MM.1S (cell line): ENCODE results near the gene CSGALNACT2.

Experiments
- DNase-seq: peaks from one replicate; pipeline ENCODE4 v3.0.0-alpha.2; 2015
- H2AFZ ChIP-seq: fragments of 300-600 bp; sonication (generic); 2 replicates; pipeline ENCODE4 v1.6.0; 2016; ENCODE audit warnings: antibody characterized with exemption, low read length
- H3F3A ChIP-seq: fragments of 300-600 bp; sonication (generic); 2 replicates; pipeline ENCODE4 v1.6.1; 2016; ENCODE audit warnings: mild to moderate bottlenecking, antibody characterized with exemption, low read length, moderate library complexity, mixed read lengths; ENCODE audit not compliant: insufficient read depth
- H3K27ac ChIP-seq: fragments of 300-600 bp; sonication (generic); 2 replicates; pipeline ENCODE4 v1.5.1; 2016; ENCODE audit warnings: mild to moderate bottlenecking, low read length
- H3K27me3 ChIP-seq: fragments of 300-600 bp; sonication (generic); replicated peaks from 2 replicates; pipeline ENCODE4 v1.6.0; 2016; ENCODE audit warnings: low read length; ENCODE audit not compliant: insufficient read depth
- H3K36me3 ChIP-seq: fragments of 300-600 bp; sonication (generic); replicated peaks from 2 replicates; pipeline ENCODE4 v1.6.1; 2016; ENCODE audit warnings: mild to moderate bottlenecking, low read length, mixed read lengths; ENCODE audit not compliant: insufficient read depth
- H3K4me1 ChIP-seq: fragments of 300-600 bp; sonication (generic); 2 replicates; pipeline ENCODE4 v1.6.1; 2016; ENCODE audit warnings: low read length, mixed read lengths
- H3K4me2 ChIP-seq: fragments of 300-600 bp; sonication (generic); 2 replicates; pipeline ENCODE4 v1.6.0; 2016; ENCODE audit warnings: low read depth, low read length
- H3K4me3 ChIP-seq: fragments of 300-600 bp; sonication (generic); 2 replicates; pipeline ENCODE4 v1.5.1; 2016; ENCODE audit warnings: low read length, mixed read lengths
- H3K79me2 ChIP-seq: fragments of 300-600 bp; sonication (generic); 2 replicates; pipeline ENCODE4 v1.6.1; 2016; ENCODE audit warnings: mixed run types, low read length, mixed read lengths
- H3K9ac ChIP-seq: fragments of 300-600 bp; sonication (generic); 2 replicates; pipeline ENCODE4 v1.6.1; 2016; ENCODE audit warnings: low read length, mixed read lengths
- H3K9me2 ChIP-seq: fragments of 300-600 bp; sonication (generic); replicated peaks from 2 replicates; pipeline ENCODE4 v1.6.1; 2016; ENCODE audit warnings: mild to moderate bottlenecking, low read length, mixed read lengths; ENCODE audit not compliant: insufficient read depth
- H3K9me3 ChIP-seq: fragments of 300-600 bp; sonication (generic); replicated peaks from 2 replicates; pipeline ENCODE4 v1.6.1; 2016; ENCODE audit warnings: mild to moderate bottlenecking, low read length, mixed read lengths; ENCODE audit not compliant: insufficient read depth
- H4K20me1 ChIP-seq: fragments of 300-600 bp; sonication (generic); 2 replicates; pipeline ENCODE4 v1.6.1; 2016; ENCODE audit warnings: mild to moderate bottlenecking, low read length, moderate library complexity, mixed read lengths; ENCODE audit not compliant: insufficient read depth
- CTCF ChIP-seq: fragments of 300-600 bp; sonication (generic); IDR thresholded peaks from 2 replicates; pipeline ENCODE4 v1.5.1; 2016; ENCODE audit warnings: antibody characterized with exemption, low read length, mixed read lengths
- EZH2 ChIP-seq: fragments of 300-600 bp; sonication (generic); optimal IDR thresholded peaks from 2 replicates; pipeline ENCODE3; 2017; ENCODE audit warnings: low read depth, mild to moderate bottlenecking, antibody characterized with exemption, low read length, mixed read lengths
- EZH2phosphoT487 ChIP-seq: fragments of 300-600 bp; sonication (generic); IDR thresholded peaks from 2 replicates; pipeline ENCODE4 v1.6.1; 2018; ENCODE audit warnings: antibody characterized with exemption, low read length

CSGALNACT2 gene

GRCh38 chr10:43214071-43214955 is 76.1 kb downstream of the CSGALNACT2 start:
- Histone ChIP-seq H3K79me2 (no peaks in the 10 kb centered on the region), H3K4me3 (no peak overlapping the region), H3K4me2 (no peak overlapping the region), H3K4me1 (peaks cover 10% of the 10 kb centered on the region), H3F3A (no peaks in the 10 kb centered on the region), H2AFZ (no peak overlapping the region), H3K27me3 (no peaks in the 10 kb centered on the region), H3K9me2 (no peaks in the 10 kb centered on the region), H3K9me3 (no peaks in the 10 kb centered on the region), H3K27ac (no peak overlapping the region), H4K20me1 (no peaks in the 10 kb centered on the region), H3K9ac (no peak overlapping the region), H3K36me3 (no peaks in the 10 kb centered on the region)
- DNase-seq = no peak
- TF ChIP-seq CTCF = no peak
- TF ChIP-seq EZH2 = no peak

GRCh38 chr10:43214956-43215561 is 76.8 kb downstream of the CSGALNACT2 start:
- no peaks in the 10 kb centered on the region for H3K36me3 ChIP-seq
- no peak overlapping the region for H3K4me3 ChIP-seq
- no peaks in the 10 kb centered on the region for H3K79me2 ChIP-seq
- DNase-seq = no peak
- H4K20me1 ChIP-seq = no peaks in the 10 kb centered on the region
- no peaks in the 10 kb centered on the region for H3K9me2 ChIP-seq
- H3K4me1 ChIP-seq = peaks cover 10% of the 10 kb centered on the region
- no peaks in the 10 kb centered on the region for H3K27me3 ChIP-seq
- H2AFZ ChIP-seq = peak overlapping the region; percentile 31; the same call in 1 of the 2 replicates
- TF ChIP-seq CTCF (no peak), EZH2 (no peak), EZH2phosphoT487 (no peak)
- no peak overlapping the region for H3K27ac ChIP-seq
- H3F3A ChIP-seq = no peaks in the 10 kb centered on the region
- no peaks in the 10 kb centered on the region for H3K9me3 ChIP-seq
- H3K9ac ChIP-seq = no peak overlapping the region
- H3K4me2 ChIP-seq = peak overlapping the region; percentile 45; the same call in 1 of the 2 replicates

GRCh38 chr10:43215758-43216455 is 77.7 kb downstream of the CSGALNACT2 start:
- H3K9me3 ChIP-seq = no peaks in the 10 kb centered on the region
- H3K4me2 ChIP-seq = 0 out of 2 replicates have a peak overlapping the region, but pooled peaks have one; percentile 45
- H2AFZ ChIP-seq = 0 out of 2 replicates have a peak overlapping the region, but pooled peaks have one; percentile 31
- H4K20me1 ChIP-seq = no peaks in the 10 kb centered on the region
- H3K36me3 ChIP-seq = no peaks in the 10 kb centered on the region
- H3K9ac ChIP-seq = no peak overlapping the region
- H3K79me2 ChIP-seq = no peaks in the 10 kb centered on the region
- no peak overlapping the region for H3K27ac ChIP-seq
- no peak overlapping the region for H3K4me3 ChIP-seq
- H3K27me3 ChIP-seq = no peaks in the 10 kb centered on the region
- no peaks in the 10 kb centered on the region for H3F3A ChIP-seq
- H3K9me2 ChIP-seq = no peaks in the 10 kb centered on the region
- peaks cover 10% of the 10 kb centered on the region for H3K4me1 ChIP-seq
- DNase-seq = no peak
- TF ChIP-seq CTCF (no peak), EZH2phosphoT487 (no peak), EZH2 (no peak)
